Iris pigment epithelial cell (primary cell): ENCODE results near the gene ATL3.
"Not testable (repeated sequence)": the region's sequence is repeated elsewhere in the genome, so short reads cannot be mapped to it uniquely, and the experiment has no call there.

Experiments used
- DNase-seq: peaks from one replicate; pipeline ENCODE4 v3.0.0-alpha.2; 2011; ENCODE audit warnings: low read depth

Gene ATL3

DNA sequence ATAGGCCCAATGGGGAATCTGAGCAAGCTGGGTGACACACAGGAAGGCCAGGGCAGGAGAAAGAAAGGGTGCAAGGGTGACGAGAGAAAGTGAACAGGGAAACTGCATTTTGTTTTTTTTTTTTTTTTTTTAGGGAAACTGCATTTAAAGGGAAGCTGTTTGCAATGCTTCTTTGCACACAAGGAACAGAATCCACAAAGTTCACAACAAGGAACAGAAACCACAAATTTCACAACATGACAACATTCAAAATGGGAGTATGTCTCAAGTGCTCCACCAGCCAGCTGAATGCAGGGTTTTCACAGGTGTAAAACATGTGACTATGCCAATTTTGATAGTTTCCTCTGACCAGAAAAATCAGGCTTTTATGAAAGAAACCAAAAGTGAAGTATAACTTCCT lies 50.1 kb downstream of the ATL3 start:
- DNase-seq: no peak

DNA sequence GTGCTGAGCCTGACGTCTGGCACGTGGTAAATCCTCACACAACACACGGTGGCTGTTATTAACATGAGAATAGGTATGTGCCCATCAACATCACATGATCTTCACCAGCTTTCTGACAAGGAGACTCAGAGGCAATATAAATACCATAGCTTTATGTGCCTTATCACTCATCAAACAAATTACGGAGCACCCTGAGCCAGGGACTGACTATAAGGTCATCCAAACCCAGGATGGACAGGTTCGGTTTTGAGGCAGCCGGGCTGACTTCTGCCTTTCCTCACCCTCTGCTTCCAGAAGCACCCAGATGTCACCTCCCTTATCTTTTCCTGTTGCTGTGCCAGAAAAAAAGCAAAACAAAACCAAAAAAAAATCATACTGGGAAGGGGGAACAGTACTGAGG lies 51.2 kb downstream of the ATL3 start:
- DNase-seq: no peak

DNA sequence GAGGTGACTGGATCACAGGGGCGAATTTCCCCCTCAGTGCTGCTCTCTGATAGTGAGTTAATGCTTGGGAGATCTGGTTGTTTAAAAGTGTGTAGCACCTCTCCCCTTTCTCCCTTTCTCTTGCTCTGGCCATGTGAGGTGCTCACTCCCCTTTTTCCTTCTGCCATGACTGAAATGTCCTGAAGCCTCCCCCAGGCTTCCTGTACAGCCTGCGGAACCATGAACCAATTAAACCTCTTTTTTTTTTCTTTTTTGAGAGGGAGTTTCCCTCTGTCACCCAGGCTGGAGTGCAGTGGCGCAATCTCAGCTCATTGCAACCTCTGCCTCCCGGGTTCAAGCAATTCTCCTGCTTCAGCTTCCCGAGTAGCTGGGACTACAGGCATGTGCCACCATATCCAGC lies 53.5 kb downstream of the ATL3 start:
- DNase-seq: not testable (repeated sequence)

DNA sequence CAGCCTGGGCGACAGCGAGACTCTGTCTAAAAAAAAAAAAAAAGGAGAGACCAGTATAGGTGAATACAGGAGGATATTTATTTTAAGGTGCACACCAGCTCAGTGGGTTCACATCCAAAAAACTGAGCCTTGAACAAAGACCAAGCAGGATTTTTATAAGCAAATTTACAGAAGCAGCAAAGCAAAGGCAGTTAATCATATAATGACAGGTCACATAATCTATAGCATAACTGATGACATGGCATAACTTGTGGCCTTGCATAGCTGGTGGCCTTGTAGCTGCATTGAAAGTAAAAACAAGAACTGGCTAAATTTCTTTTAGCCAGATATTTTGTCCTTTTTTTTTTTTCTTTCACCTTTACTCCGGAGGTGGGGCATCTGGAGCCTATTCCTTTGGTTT lies 54.2 kb downstream of the ATL3 start:
- no peak for DNase-seq

DNA sequence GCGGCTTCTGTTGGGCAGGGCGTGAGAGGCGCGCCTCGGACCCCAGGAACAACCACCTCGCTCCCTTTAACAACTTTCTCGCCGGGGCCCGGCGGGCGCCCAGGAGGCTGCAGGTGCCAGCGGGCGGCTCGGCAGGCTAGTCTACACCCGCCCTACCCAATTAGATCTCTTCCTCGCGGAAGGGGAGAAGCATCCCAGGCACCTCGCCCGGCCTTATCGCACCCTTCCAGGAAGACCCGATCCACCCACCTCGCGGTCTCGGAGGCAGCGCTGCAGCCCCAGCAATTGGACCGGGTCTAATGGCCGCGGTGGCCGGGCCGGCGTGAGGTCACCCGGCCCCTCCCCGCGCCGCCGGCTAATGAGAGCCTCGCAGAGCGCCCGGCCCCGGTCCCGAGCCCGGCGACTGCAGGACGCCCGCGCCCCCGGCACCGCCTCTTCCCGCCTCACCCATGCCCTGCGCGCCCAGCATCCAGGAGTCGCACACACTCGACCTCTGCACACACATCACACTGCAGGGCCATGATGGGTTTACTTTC lies 57.0 kb downstream of the ATL3 start, which contains the start of gene PLAAT3:
TSS of gene PLAAT3 (minus strand) at position 298 of the 536 bp plus-strand sequence. CDS start 419 bp downstream, outside the sequence.
- peak; percentile 45 for DNase-seq

DNA sequence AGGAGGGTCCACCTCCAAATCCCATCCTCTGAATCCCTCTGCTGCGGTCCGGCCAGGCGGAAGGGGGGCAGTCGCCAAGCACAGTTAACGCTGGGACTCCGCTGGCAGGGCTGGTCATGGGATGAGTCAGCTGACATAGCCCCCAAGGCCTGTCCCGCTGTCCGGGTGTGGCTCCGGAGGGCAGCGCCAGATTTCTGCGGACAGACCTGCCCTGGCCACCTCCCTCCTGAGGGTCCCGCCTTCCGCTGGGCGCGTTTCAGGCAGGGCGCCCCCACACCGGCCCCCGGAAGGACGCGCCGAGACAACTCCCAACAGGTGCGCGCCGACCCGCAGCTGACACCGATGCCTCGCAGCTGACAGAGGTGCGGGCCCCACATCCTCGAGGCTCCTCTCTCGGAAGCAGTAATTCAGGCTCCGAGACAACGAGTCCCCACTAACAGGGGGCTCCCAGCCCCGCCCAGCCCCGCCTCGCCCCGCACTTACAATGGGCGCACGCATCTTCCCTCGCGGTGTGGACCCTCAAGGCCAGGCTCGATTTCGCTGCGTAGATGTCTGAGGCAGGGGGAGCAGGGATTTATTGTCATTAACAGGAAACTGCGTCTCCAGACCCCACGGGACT lies 57.5 kb downstream of the ATL3 start:
- no peak for DNase-seq

DNA sequence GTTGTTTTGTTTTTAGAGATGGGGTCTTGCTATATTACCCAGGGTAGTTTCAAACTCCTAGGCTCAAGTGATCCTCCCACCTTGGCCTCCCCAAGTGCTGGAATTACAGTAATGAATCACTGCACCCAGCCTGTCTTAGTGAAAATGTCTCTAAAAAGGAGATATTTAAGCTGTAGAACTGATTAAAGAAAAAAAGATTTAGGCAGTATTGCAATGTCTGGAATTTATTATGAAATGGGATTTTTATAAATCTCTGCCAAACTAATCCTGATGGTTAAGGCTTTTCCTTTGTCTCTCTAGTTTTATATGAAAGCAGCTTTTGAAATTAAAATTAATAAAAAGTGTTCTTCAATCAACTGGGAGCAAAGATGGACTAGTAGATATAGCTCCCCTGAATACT lies 59.0 kb downstream of the ATL3 start:
- no peak for DNase-seq

DNA sequence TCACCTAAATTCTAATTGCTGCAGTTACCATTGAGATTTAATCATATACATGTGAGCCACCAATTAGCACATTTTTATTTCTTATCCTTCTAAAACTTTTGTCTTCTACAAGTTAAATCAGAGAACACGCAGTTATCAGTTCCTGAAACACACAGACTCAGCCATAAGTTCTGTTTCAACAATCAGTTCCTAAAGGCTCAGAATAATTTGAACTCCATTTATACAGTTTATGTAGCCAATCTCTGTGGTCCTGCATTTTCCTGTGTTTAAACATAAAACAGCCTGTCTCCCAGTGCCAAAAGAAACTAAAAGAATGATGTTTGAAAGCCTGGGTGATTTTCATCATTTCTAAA lies 59.8 kb downstream of the ATL3 start:
- no peak for DNase-seq

DNA sequence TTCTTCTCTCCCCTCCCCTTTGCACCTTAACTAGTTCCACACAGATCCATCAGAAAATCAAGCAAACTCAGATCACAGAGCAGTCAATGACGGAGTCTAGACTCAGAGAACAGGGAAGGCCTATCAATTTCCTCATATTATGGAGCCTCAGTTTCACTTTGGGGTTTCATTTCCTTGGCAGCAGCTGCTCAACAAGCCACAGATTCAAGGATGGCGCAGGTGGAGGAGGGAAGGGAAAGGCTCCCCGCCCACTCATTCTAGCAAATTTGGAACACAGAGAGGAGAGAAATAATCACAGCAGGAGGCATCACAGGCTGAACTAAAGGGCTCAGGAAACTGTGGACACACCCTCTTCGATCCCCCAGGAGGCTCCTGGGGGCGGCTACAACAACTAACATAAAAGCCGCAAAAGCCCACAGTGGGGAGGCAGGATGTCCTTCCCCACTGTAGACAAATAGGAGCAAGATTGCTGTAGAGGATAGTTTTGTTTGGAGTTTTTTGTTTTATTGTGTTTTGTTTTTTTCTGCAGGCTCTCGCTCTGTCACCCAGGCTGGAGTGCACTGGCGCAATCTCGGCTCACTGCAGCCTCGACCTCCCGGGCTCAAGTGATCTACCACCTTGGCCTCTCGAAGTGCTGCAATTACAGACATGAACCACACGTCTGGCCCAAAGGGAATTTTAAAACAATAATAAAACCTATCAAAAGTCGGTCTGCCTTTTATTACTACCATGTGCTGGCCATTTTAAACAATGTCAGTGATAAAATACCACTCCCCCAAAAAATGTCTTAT lies 60.4 kb downstream of the ATL3 start:
- no peak for DNase-seq

DNA sequence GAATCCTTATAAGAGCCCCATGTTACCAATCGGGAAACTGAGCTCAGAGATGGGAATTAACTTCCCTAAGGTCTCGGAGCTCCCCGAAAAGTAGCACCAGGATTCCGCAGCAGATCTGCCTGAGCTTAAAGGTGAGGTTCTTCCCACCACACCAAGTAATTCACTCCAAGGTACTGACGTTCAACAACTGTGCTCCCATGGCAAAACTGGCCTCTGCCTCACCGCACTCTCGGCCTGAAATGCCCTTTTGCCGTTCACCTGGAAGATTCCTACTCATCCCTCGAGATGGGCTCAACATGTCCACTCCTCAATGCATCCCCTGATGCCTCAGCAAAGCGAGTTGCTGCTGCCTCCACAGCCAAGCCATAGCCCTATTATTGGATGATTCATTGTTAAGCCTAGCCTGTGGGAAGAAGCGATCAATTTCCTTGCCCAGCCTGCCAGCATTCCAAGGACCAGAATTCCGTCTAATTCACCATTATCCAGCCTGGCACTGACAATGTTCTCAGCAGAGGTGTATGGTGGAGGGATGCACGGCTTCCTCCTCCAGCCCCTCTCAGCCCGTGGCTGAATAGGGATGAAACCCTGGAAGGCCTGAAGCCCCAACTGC lies 61.1 kb downstream of the ATL3 start:
- DNase-seq: no peak

DNA sequence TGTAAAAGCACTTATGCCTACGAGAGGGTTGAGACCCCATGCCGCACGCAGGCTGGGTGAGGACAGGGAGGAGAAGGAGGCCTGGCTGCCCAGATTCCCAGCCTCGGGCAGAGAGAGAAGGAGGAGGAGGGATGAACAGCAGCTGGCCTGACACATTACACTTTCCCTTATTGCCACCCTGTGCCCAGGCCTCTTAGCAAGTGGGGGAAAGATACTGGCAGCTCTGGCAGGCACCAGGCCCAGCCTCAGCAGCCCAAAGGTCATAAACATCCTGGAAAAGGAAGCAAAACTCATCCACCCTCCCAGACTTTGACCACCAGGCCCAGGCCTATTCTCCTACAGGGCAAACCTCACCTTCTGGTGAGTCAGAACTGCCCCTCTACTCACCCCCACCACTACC lies 61.6 kb downstream of the ATL3 start:
- no peak for DNase-seq

DNA sequence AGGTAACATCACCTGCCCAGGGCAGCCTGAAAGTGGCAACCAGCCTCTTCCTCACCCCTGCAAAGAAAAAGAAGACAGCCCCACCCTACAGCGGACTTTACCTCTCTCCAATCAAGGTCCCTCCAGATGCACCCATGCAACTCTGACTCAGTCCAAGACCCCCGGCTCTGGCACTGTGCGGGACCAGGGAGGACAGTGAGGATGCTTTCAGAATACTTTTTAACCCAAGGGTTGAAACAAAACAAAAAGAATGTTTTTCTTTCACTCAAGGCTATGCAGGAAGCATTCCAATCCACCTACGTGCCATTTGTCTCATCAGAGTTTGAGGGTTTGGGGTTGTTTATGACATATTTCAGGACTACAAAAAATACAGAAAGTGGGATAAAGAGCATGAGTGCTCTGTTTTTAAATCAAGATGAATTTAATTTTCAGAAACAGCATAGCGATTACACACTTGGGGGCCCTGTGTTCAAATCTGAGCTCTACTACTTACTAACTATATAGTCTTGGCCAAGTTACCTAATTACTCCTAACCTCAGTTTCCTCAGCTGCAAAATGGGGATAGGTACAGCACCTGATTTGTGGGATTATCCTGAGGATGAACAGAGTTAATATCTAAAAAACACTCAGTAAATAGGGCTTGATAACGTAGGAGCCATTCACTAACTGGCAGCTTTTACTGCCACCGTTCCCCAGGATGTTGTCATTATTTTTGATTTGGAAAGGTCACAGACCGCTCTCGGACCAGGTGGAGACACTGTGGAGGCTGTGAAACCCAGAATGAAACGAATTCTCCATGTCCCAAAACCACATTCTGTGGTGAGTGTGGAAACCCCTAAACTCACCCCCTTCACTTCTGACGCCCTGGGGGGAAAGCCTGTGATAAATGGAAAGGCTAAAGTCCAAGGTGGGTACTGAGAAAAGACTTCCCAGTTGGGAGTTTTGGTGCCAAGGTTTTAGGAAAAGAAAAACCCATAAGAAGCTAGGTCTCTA lies 62.5 kb downstream of the ATL3 start:
- DNase-seq: peak; percentile 86

DNA sequence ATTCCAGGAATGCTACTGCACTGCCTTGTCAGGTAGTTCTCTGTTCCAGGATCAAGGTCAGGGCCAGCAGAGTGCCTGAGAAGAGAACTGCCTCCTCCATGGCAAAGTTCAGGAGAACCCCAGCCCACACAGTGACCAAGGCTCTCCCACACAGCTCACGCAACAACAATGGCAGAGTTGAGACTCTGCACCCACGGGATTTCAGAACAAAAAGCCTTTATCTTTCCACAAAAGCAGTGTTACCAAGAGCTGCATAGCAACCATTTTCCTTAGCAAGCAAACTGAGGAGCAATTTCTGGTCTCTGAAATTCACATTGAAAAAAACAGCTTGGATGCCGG lies 68.0 kb downstream of the ATL3 start:
- DNase-seq: no peak

DNA sequence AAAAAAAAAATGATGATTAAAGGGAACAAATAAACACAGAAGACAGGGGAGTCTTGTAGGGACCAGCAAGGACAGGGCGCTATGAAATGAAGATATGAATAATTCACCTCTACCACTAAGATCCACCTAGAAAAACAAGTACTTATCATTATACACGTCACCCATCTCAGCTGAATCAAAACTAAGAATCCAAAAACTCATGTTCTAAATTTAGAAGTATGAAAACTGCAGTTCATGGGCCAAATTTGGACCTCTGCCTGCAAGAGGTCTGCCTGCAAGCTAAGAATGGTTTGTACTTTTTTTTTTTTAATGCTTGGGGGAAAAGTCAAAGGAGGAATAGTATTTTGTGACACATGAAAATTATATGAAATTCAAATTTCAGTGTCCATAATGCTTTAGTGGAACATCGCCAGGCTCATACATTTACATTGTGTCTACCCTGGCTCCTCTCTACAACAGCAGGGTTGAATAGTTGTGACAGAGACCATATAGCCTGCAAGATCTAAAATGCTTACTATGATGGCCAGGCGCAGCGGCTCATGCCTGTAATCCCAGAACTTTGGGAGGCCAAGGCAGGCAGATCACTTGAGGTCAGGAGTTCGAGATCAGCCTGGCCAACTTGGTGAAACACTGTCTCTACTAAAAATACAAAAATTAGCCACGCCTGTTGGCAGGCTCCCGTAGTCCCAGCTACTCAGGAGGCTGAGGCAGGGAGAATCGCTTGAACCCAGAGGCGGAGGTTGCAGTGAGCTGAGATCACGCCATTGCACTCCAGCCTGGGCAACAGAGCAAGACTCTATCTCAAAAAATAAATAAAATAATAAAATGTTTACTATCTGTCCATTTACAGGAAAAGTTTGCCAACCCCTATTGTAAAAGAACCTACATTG lies 68.6 kb downstream of the ATL3 start:
- peak; percentile 45 for DNase-seq

DNA sequence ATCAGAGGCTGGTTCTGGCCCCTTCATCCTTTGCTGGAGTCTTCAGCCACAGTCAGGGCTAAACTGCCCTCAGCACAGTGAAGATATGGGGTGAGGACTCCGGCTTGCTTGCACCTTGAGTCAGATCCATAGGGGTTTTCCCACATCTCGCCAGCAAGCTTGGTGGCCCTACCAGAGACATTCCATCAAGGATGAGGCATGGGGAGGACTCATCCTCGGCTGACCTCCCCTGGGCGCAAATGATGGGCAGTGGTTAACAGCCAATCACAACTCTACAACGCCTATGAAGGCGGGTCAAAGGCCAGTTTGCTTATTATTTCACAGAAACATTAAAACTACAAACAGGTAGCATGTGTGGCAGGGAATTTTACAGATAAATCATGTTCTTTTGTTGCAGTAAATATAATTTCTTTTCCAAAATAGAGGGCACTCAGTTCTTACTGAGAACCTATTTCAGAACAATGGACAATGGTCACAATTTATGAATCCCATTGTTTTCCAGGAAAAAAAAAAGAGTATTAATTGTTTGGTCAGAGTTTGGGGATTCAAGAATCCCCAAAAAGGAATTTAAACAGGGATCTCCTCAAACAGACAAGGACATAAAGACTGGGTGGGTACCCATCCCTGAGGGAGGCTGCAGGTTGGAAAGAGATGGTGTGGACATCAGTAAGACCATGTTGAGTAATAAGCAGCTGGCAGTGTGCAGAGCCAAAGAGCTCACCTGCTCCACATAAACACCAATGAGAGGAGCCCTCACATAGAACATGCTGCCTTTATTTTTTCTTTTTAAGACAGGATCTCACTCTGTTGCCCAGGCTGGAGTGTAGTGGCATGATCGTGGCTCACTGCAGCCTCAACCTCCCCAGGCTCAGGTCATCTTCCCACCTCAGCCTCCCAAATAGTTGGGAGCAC lies 71.7 kb downstream of the ATL3 start:
- DNase-seq: peak; percentile 77

DNA sequence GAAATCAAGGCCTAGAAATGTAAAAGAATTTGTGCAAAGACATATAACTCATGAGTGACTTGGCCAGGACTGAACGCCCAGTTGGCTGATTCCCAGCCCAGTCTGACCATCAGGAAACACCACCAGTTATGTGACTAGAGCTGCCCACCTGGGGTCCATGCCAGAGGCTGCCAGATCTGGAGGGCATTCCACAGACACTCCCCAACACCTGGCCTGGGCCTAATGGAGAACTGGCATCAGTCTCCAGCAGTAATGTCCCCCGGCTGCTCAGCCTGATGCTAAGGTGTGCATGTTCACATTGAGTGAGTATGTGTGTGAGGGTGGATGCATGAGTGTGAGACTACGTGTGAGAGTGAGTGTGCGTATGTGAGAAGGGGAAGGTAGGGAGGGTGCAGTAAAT lies 72.6 kb downstream of the ATL3 start:
- no peak for DNase-seq

DNA sequence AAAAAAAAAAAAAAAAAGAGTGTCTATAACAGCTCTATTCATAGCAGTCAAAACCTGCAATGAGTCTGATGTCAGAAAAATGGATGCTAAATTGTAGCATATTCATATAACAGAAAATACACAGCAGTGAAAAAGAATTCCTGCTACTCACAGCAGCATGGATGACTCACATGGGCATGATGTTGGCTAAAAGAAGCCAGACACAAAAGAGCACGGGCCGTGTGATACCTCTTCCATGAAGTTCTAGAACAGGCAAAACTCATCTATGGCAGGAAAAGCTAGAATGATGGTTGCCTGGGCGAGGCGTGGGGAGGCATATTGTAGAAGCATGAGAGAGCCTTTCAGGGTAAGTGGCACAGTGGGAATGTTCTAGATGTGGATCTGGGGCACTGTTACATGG lies 75.9 kb downstream of the ATL3 start:
- DNase-seq: peak; percentile 52

DNA sequence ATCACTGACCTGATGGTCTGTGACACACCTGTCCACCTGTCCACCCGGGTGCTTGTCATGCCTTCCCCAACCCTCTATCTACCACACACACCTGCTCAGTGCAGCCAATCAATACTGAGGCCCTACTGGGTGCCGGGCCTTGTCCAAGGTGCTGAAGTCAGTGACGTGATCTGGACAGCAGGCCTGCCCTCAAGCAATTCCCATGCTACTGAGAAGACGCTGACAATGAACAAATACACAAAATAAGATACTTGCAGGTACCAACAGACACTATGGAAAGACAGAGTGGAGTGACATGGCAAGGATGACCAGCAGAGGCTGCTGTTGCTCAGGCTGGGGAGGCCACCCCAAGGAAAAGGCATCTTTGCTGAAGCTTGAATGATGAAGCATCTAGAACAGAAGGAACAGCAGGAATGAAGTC lies 78.2 kb downstream of the ATL3 start:
- DNase-seq: no peak

DNA sequence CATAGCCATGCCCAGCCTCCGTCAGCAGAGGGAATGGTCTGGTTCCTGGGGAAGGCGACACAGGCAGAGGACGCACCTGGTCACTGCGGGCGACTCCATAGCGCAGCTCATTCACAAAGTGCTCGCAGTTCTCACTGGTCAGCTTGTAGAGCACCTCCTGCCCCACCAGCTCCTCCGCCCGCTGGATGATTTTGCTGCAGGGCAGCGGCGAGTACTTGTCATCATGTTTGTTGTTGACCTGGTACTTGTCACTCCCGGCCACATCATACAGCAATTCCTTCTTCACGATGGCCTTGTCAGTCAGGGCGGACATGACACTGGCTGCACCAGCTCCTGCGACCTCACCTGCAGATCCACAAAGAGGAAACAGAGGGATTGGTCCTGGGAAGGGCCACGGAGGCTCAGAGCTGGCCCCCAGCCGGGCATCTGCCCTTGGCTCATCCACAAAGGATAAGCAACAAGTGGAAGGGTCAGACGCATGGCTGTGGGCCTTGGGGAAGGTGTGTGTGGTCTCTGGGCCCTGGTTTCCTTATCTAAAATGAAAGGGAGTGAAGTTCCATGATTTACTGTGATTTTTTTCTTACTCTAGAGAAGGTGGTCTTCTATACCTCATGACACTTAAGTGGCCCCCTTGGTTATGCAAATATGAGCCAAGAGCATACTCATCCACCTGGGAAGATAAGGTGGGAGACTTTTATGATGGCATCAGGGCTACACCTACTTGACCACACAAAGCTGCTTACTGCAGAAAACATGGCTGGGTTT lies 81.0 kb downstream of the ATL3 start:
- no peak for DNase-seq
